Stomach (tissue), 9 donors: ENCODE data around the gene RTTN. TPM values are rescaled to one million over a fixed set of nuclear protein-coding genes. Genes with fewer than 3 reads are reported as not detected.
A peak's percentile ranks its signal among the peaks of the same experiment; 100 is the strongest.

Source experiments
- DNase-seq, 2 donors: peaks; one replicate each; pipeline versions ENCODE4 v3.0.0 to v3.0.0-alpha.2; 2013 to 2019
- H3K27ac ChIP-seq, 5 donors: fragments of 200-600 bp in 4 of 5; sonication (generic) in 4 of 5; one replicate each; pipeline ENCODE4 v1.5.1; 2013 to 2019; ENCODE audit warnings: mild to moderate bottlenecking in 1 of 5, moderate library complexity in 1 of 5
- H3K27me3 ChIP-seq, 3 donors: fragments of 200-600 bp; sonication (generic); one replicate each; pipeline ENCODE4 v1.5.1; 2017 to 2019; ENCODE audit warnings: mixed run types in 1 of 3
- H3K36me3 ChIP-seq, 4 donors: fragments of 200-600 bp; sonication (generic); 1 replicate in 3 of 4; 2 replicates in 1 of 4; pipeline ENCODE4 v1.5.1; 2016 to 2019
- H3K4me1 ChIP-seq, 4 donors: fragments of 200-600 bp; sonication (generic); one replicate each; pipeline ENCODE4 v1.5.1; 2016 to 2019
- H3K4me3 ChIP-seq, 4 donors: fragments of 200-600 bp; sonication (generic) in 3 of 4; one replicate each; pipeline ENCODE4 v1.5.1; 2016 to 2019; ENCODE audit warnings: mild to moderate bottlenecking in 1 of 4
- H3K9me3 ChIP-seq, 4 donors: fragments of 200-600 bp; sonication (generic); one replicate each; pipeline ENCODE4 v1.5.1; 2016 to 2019
- CTCF ChIP-seq, 7 experiments: fragments of 450-650 bp in 4 of 7; fragments of 200-600 bp in 3 of 7; sonication (generic) in 3 of 7; IDR thresholded peaks; one replicate each; pipeline ENCODE4 v1.5.1; 2016 to 2019; ENCODE audit warnings: antibody characterized with exemption in 7 of 7, control low read depth in 2 of 7, mild to moderate bottlenecking in 1 of 7
- EP300 ChIP-seq: sonication (generic); formaldehyde crosslinking; IDR thresholded peaks from one replicate; pipeline ENCODE4 v1.6.1; 2017; ENCODE audit warnings: antibody characterized with exemption
- POLR2A ChIP-seq, 4 donors: fragments of 450-650 bp; IDR thresholded peaks; one replicate each; pipeline ENCODE4 v1.6.1; 2016; ENCODE audit warnings: antibody characterized with exemption in 4 of 4, control low read depth in 2 of 4, mild to moderate bottlenecking in 1 of 4, moderate library complexity in 1 of 4
- POLR2AphosphoS5 ChIP-seq, 3 donors: sonication (generic); formaldehyde crosslinking; IDR thresholded peaks; one replicate each; pipeline ENCODE4 v1.6.1; 2016; ENCODE audit warnings: antibody characterized with exemption in 3 of 3
- WGBS, 5 donors: extraction: QIAGEN DNeasy Blood & Tissue Kit in 3 of 5; methylation state at CpG; one replicate each; pipeline versions ENCODE4 v1.1.5 to v1.1.7; 2013 to 2018; 5-methylcytosine and 5-hydroxymethylcytosine counted together
- intact Hi-C: fragments of 100-400 bp; cut with DNase I; formaldehyde crosslinking; loops from one replicate; pipeline ENCODE4 v1.15.1; 2023; ENCODE audit warnings: low total_unique reads
- polyA plus RNA-seq, 3 donors: library from polyadenylated mRNA; stranded (reverse); fragments of 200-250 nt; gene quantifications; one replicate each; pipeline ENCODE4 v1.2.3, GENCODE V29; 2013
- total RNA-seq, 5 donors: library from RNA; depleted of rRNA; stranded (reverse); fragments of >200 nt; gene quantifications; one replicate each; pipeline versions ENCODE4 v1.1.0 to v1.2.3, GENCODE V29; 2014 to 2016
- donor health status: healthy with polysubstance abuse.
- donor health status: Bipolar disorder and iron deficiency.
- donor health status: healthy.

The RTTN gene
- total and polyA plus RNA-seq, 8 donors = 2.1 to 52.1 (median 10.2) TPM

- H3K4me1 ChIP-seq = no peaks in the 10 kb centered on the region
- H3K36me3 ChIP-seq = peaks cover 0 to 8% (median 5%) of the 10 kb centered on the region in 4 donors
- intact Hi-C loops = no loop called here
- no peaks in the 10 kb centered on the region for H3K9me3 ChIP-seq
- WGBS, 5 donors = 80 to 93% (median 91%) methylated on average over 1 of the region's 1 CpG
- TF ChIP-seq POLR2A (IDR thresholded peaks at IDR 0.05) (no peak), EP300 (no peak), CTCF (IDR thresholded peaks at IDR 0.05) (no peak), POLR2AphosphoS5 (IDR thresholded peaks at IDR 0.05) (no peak)
- no peaks in the 10 kb centered on the region for H3K27me3 ChIP-seq
- no peak for DNase-seq
- no peak overlapping the region for H3K4me3 ChIP-seq
- H3K27ac ChIP-seq = no peak overlapping the region
Observed at GRCh38 chr18:70074116-70074515, 131.4 kb downstream of the RTTN start.

GRCh38 chr18:70073432-70073831 is 132.1 kb downstream of the RTTN start:
- no peaks in the 10 kb centered on the region for H3K27me3 ChIP-seq
- no peak overlapping the region for H3K27ac ChIP-seq
- no peak for TF ChIP-seq EP300
- no peak for DNase-seq
- WGBS, 5 donors = 81 to 87% (median 86%) methylated on average over 5 of the region's 5 CpGs
- H3K4me3 ChIP-seq = no peak overlapping the region
- intact Hi-C loops = no loop called here
- no peaks in the 10 kb centered on the region for H3K9me3 ChIP-seq
- H3K36me3 ChIP-seq = peaks cover 0 to 11% (median 6%) of the 10 kb centered on the region in 4 donors
- no peaks in the 10 kb centered on the region for H3K4me1 ChIP-seq

- H3K9me3 ChIP-seq = no peaks in the 10 kb centered on the region
- no peaks in the 10 kb centered on the region for H3K4me1 ChIP-seq
- peaks cover 0 to 12% (median 10%) of the 10 kb centered on the region in 4 donors for H3K36me3 ChIP-seq
- DNase-seq = peak in 1 of 2 donors; percentile 65
- 24 to 59% (median 50%) methylated on average over 1 of the region's 1 CpG for WGBS, 5 donors
- intact Hi-C loops = no loop called here
- no peak overlapping the region for H3K27ac ChIP-seq
- TF ChIP-seq CTCF (IDR thresholded peaks at IDR 0.05) (peak in 1 of 7 experiments; percentile 14), POLR2A (IDR thresholded peaks at IDR 0.05) (no peak)
- H3K27me3 ChIP-seq = no peaks in the 10 kb centered on the region
- H3K4me3 ChIP-seq = no peak overlapping the region
Observed at GRCh38 chr18:70072678-70073077, 132.8 kb downstream of the RTTN start.

- DNase-seq = no peak
- Histone ChIP-seq H3K36me3 (peaks cover 0 to 21% (median 12%) of the 10 kb centered on the region in 4 donors), H3K27me3 (no peaks in the 10 kb centered on the region), H3K27ac (no peak overlapping the region), H3K4me1 (no peaks in the 10 kb centered on the region), H3K9me3 (no peaks in the 10 kb centered on the region), H3K4me3 (no peak overlapping the region)
- intact Hi-C loops = no loop called here
- TF ChIP-seq POLR2AphosphoS5 (IDR thresholded peaks at IDR 0.05) (no peak), POLR2A (IDR thresholded peaks at IDR 0.05) (no peak), CTCF (IDR thresholded peaks at IDR 0.05) (no peak), EP300 (no peak)
- 63 to 88% (median 83%) methylated on average over 1 of the region's 1 CpG for WGBS, 5 donors
Observed at GRCh38 chr18:70069965-70070364, 135.5 kb downstream of the RTTN start.

- no peaks in the 10 kb centered on the region for H3K9me3 ChIP-seq
- H3K36me3 ChIP-seq = peaks cover 0 to 21% (median 12%) of the 10 kb centered on the region in 4 donors
- DNase-seq = no peak
- no peaks in the 10 kb centered on the region for H3K27me3 ChIP-seq
- intact Hi-C loops = no loop called here
- no peak overlapping the region for H3K4me3 ChIP-seq
- no peak overlapping the region for H3K27ac ChIP-seq
- H3K4me1 ChIP-seq = no peaks in the 10 kb centered on the region
- no peak for TF ChIP-seq CTCF (IDR thresholded peaks at IDR 0.05)
- TF ChIP-seq POLR2A (IDR thresholded peaks at IDR 0.05) = no peak
- no peak for TF ChIP-seq EP300
- TF ChIP-seq POLR2AphosphoS5 (IDR thresholded peaks at IDR 0.05) = no peak
Observed at GRCh38 chr18:70069382-70069781, 136.1 kb downstream of the RTTN start.
